ENCODE measurements around the gene HAPSTR1. TPM values are rescaled to one million over a fixed set of nuclear protein-coding genes. Genes with fewer than 3 reads are reported as not detected.
A peak's percentile ranks its signal among the peaks of the same experiment; 100 is the strongest.

Gene HAPSTR1
- total RNA-seq, 1 donor, result 77.6 TPM

- TF ChIP-seq, protein P1, sequence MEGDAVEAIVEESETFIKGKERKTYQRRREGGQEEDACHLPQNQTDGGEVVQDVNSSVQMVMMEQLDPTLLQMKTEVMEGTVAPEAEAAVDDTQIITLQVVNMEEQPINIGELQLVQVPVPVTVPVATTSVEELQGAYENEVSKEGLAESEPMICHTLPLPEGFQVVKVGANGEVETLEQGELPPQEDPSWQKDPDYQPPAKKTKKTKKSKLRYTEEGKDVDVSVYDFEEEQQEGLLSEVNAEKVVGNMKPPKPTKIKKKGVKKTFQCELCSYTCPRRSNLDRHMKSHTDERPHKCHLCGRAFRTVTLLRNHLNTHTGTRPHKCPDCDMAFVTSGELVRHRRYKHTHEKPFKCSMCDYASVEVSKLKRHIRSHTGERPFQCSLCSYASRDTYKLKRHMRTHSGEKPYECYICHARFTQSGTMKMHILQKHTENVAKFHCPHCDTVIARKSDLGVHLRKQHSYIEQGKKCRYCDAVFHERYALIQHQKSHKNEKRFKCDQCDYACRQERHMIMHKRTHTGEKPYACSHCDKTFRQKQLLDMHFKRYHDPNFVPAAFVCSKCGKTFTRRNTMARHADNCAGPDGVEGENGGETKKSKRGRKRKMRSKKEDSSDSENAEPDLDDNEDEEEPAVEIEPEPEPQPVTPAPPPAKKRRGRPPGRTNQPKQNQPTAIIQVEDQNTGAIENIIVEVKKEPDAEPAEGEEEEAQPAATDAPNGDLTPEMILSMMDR (IDR thresholded peaks at IDR 0.05; ENCODE audit: insufficient read depth, low read length), result no peak
- H3K4me3 ChIP-seq (ENCODE audit: low read depth, low read length), result peak overlapping the region; percentile 93
These were observed 4.4 kb downstream of the HAPSTR1 start for GRCh38 chr16:9095656-9096397.

GRCh38 chr16:9096416-9096952, 5.0 kb downstream of the HAPSTR1 start:
- TF ChIP-seq, protein P1 (IDR thresholded peaks at IDR 0.05; ENCODE audit: insufficient read depth, low read length), result no peak
- DNase-seq (ENCODE audit: low read depth), result no peak
- H3K4me3 ChIP-seq (ENCODE audit: low read depth, low read length), result no peak overlapping the region

More at GRCh38 chr16:9095656-9096397, 4.4 kb downstream of the HAPSTR1 start:
- DNase-seq (ENCODE audit: low read depth), result no peak

- no peak for DNase-seq (ENCODE audit: low read depth)
- no peak overlapping the region for H3K4me3 ChIP-seq (ENCODE audit: low read depth, low read length)
- TF ChIP-seq, protein P1 (IDR thresholded peaks at IDR 0.05; ENCODE audit: insufficient read depth, low read length), result no peak
These were observed 6.1 kb downstream of the HAPSTR1 start for GRCh38 chr16:9097266-9098219.

DNA sequence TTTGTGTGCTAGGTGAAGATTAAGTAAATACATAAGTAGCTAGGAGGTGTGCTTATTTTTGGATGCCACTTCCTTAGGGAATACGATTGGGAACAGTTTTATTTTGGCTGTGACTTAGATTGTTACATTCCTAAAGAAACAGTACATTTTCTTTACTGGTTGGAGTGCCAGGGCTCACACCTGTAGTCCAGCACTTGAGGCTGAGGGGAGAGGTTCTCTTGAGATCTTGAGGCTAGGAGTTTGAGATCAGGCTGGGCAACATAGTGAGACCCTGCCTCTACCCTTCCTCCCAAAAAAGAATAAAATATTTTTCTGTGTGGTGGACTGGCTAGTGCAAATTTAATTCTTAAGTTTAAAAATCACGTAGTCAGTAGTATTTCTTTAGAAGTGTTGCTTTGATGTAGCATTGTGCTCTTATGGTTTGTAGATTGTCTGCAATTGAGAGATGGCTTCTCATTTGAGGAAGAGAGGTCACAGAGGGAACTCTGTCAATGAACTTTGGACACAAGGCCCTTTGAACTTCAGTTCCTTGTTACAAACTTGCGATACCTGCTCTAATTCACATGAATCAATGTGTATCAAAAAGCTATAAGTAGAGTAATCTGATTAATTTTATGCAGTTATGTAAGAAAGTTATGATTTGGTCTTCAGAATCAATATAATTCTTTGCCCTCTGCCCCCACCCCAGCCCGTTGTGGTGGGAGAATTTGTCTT, 7.1 kb downstream of the HAPSTR1 start:
- TF ChIP-seq, protein P1 (IDR thresholded peaks at IDR 0.05; ENCODE audit: insufficient read depth, low read length), result no peak
- DNase-seq (ENCODE audit: low read depth), result no peak
- H3K4me3 ChIP-seq (ENCODE audit: low read depth, low read length), result no peak overlapping the region

GRCh38 chr16:9099131-9099625, 7.7 kb downstream of the HAPSTR1 start:
- TF ChIP-seq, protein P1 (IDR thresholded peaks at IDR 0.05; ENCODE audit: insufficient read depth, low read length), result no peak
- peak; percentile 56 for DNase-seq (ENCODE audit: low read depth)
- H3K4me3 ChIP-seq (ENCODE audit: low read depth, low read length), result no peak overlapping the region

- no peak overlapping the region for H3K4me3 ChIP-seq (ENCODE audit: low read depth, low read length)
- TF ChIP-seq, protein P1 (IDR thresholded peaks at IDR 0.05; ENCODE audit: insufficient read depth, low read length), result no peak
- peak; percentile 84 for DNase-seq (ENCODE audit: low read depth)
These were observed 10.9 kb downstream of the HAPSTR1 start for GRCh38 chr16:9102379-9102778.

Data from fibroblast of the aortic adventitia (primary cell).